ENCODE results near the gene NF2. TPM values are rescaled to one million over a fixed set of nuclear protein-coding genes. Genes with fewer than 3 reads are reported as not detected.

The NF2 gene
- total and polyA plus RNA-seq, 8 donors = 6.5 to 33.7 (median 19.3) TPM

GRCh38 chr22:29741926-29742325, 138.5 kb downstream of the NF2 start:
- FAIRE-seq = no peak
- Histone ChIP-seq H3K4me1 (no peaks in the 10 kb centered on the region), H3K27me3 (no peaks in the 10 kb centered on the region), H3K27ac (no peak overlapping the region), H3K36me3 (peaks cover 0 to 6% (median 0%) of the 10 kb centered on the region in 3 donors), H3K4me3 (no peak overlapping the region), H3K9me3 (no peaks in the 10 kb centered on the region)
- no peak for DNase-seq
- WGBS, 2 donors = 84 to 92% methylated on average over 2 of the region's 2 CpGs
- intact Hi-C loops (cut with DNase I) = no loop called here
- TF ChIP-seq CTCF (IDR thresholded peaks at IDR 0.05) = no peak
- ATAC-seq = no peak

GRCh38 chr22:29742326-29742725, 138.9 kb downstream of the NF2 start:
- DNase-seq (no peak), FAIRE-seq (no peak), ATAC-seq (no peak)
- no peaks in the 10 kb centered on the region for H3K4me1 ChIP-seq
- intact Hi-C loops (cut with DNase I) = no loop called here
- H3K27ac ChIP-seq = no peak overlapping the region
- H3K4me3 ChIP-seq = no peak overlapping the region
- H3K36me3 ChIP-seq = peaks cover 0 to 10% (median 0%) of the 10 kb centered on the region in 3 donors
- 76 to 90% methylated on average over 13 of the region's 13 CpGs for WGBS, 2 donors
- TF ChIP-seq CTCF (IDR thresholded peaks at IDR 0.05) = no peak
- no peaks in the 10 kb centered on the region for H3K9me3 ChIP-seq
- no peaks in the 10 kb centered on the region for H3K27me3 ChIP-seq

- Histone ChIP-seq H3K27ac (no peak overlapping the region), H3K27me3 (no peaks in the 10 kb centered on the region), H3K4me1 (no peaks in the 10 kb centered on the region), H3K36me3 (peaks cover 0 to 15% (median 9%) of the 10 kb centered on the region in 3 donors), H3K4me3 (no peak overlapping the region), H3K9me3 (no peaks in the 10 kb centered on the region)
- no peak for TF ChIP-seq CTCF (IDR thresholded peaks at IDR 0.05)
- WGBS, 2 donors = 72 to 73% methylated on average over 8 of the region's 8 CpGs
- ATAC-seq (peak in 2 of 4 donors; percentile 45 to 47), DNase-seq (no peak), FAIRE-seq (no peak)
- intact Hi-C loops (cut with DNase I) = no loop called here
Observed at GRCh38 chr22:29744902-29745301, 141.5 kb downstream of the NF2 start.

- no peak for ATAC-seq
Observed at GRCh38 chr22:29747832-29748231, 144.4 kb downstream of the NF2 start.

More at GRCh38 chr22:29747832-29748231, 144.4 kb downstream of the NF2 start:
- WGBS, 2 donors = 94 to 96% methylated on average over 7 of the region's 7 CpGs
- intact Hi-C loops (cut with DNase I) = no loop called here
- peaks cover 0 to 15% (median 9%) of the 10 kb centered on the region in 3 donors for H3K36me3 ChIP-seq
- DNase-seq = no peak
- H3K9me3 ChIP-seq = no peaks in the 10 kb centered on the region
- H3K4me1 ChIP-seq = no peaks in the 10 kb centered on the region
- H3K4me3 ChIP-seq = no peak overlapping the region
- no peak for FAIRE-seq
- no peak overlapping the region for H3K27ac ChIP-seq
- H3K27me3 ChIP-seq = no peaks in the 10 kb centered on the region
- TF ChIP-seq CTCF (IDR thresholded peaks at IDR 0.05) = no peak

Other genes starting within 250 kb of the NF2 start
- gene AP1B1, start 215.1 kb upstream of the NF2 start, total RNA-seq = 10 to 100 TPM; 27.5 to 49.9 (median 40.7) TPM
- 10 to 100 TPM; 28.3 to 31.7 TPM for gene AP1B1, start 215.1 kb upstream of the NF2 start, polyA plus RNA-seq
- not detected for gene RFPL1, start 165.1 kb upstream of the NF2 start, total RNA-seq
- under 1 TPM in 1 of 2 donors, not detected in 1; 0.09 TPM for gene RFPL1, start 165.1 kb upstream of the NF2 start, polyA plus RNA-seq
- gene NEFH, start 123.4 kb upstream of the NF2 start, total RNA-seq = under 1 TPM; 0.05 to 0.72 (median 0.13) TPM
- under 1 TPM; 0.23 to 0.99 TPM for gene NEFH, start 123.4 kb upstream of the NF2 start, polyA plus RNA-seq
- gene THOC5, start 49.9 kb upstream of the NF2 start, total RNA-seq = 10 to 100 TPM; 17.1 to 21.7 (median 18.4) TPM
- gene THOC5, start 49.9 kb upstream of the NF2 start, polyA plus RNA-seq = 10 to 100 TPM; 11.8 to 12.1 TPM
- gene NIPSNAP1, start 22.5 kb upstream of the NF2 start, total RNA-seq = 10 to 100 TPM; 13.5 to 24.0 (median 15.7) TPM
- 10 to 100 TPM; 13.4 to 23.7 TPM for gene NIPSNAP1, start 22.5 kb upstream of the NF2 start, polyA plus RNA-seq
- 1 to 10 TPM in 4 of 6 donors, under 1 TPM in 2; 0.56 to 3.6 (median 1.5) TPM for gene CABP7, start 116.4 kb downstream of the NF2 start, total RNA-seq
- 10 to 100 TPM in 1 of 2 donors, 1 to 10 TPM in 1; 4.6 to 17.9 TPM for gene CABP7, start 116.4 kb downstream of the NF2 start, polyA plus RNA-seq
- gene ZMAT5, start 163.4 kb downstream of the NF2 start, total RNA-seq = 10 to 100 TPM in 4 of 6 donors, 1 to 10 TPM in 2; 8.3 to 13.2 (median 10.7) TPM
- gene ZMAT5, start 163.4 kb downstream of the NF2 start, polyA plus RNA-seq = 10 to 100 TPM; 19.9 to 20.7 TPM
- gene UQCR10, start 163.7 kb downstream of the NF2 start, total RNA-seq = 10 to 100 TPM; 23.9 to 40.1 (median 31.6) TPM
- 100 to 1,000 TPM in 1 of 2 donors, 10 to 100 TPM in 1; 75.4 to 103 TPM for gene UQCR10, start 163.7 kb downstream of the NF2 start, polyA plus RNA-seq
- 10 to 100 TPM; 26.4 to 34.2 (median 28.7) TPM for gene ASCC2, start 234.6 kb downstream of the NF2 start, total RNA-seq
- 10 to 100 TPM; 58.6 to 66.6 TPM for gene ASCC2, start 234.6 kb downstream of the NF2 start, polyA plus RNA-seq